A673 (cell line): Measurements from ENCODE around the gene FPR3.

ENCODE experiments used
- EZH2 ChIP-seq: fragments of 200-600 bp; sonication (generic); IDR thresholded peaks from 2 replicates; pipeline ENCODE4 v1.6.1; 2017; ENCODE audit warnings: borderline replicate concordance, low read depth, mild to moderate bottlenecking, mixed read lengths, antibody characterized with exemption, low read length; ENCODE audit not compliant: poor library complexity, severe bottlenecking
- TF ChIP-seq, protein P1 (sequence below): fragments of 300-800, 200-600 bp; sonication (generic); conservative IDR thresholded peaks from 2 replicates; pipeline ENCODE4 v1.5.1; 2017; ENCODE audit warnings: low read depth, mild to moderate bottlenecking, antibody characterized with exemption, low read length, moderate library complexity, mixed read lengths

DNA sequence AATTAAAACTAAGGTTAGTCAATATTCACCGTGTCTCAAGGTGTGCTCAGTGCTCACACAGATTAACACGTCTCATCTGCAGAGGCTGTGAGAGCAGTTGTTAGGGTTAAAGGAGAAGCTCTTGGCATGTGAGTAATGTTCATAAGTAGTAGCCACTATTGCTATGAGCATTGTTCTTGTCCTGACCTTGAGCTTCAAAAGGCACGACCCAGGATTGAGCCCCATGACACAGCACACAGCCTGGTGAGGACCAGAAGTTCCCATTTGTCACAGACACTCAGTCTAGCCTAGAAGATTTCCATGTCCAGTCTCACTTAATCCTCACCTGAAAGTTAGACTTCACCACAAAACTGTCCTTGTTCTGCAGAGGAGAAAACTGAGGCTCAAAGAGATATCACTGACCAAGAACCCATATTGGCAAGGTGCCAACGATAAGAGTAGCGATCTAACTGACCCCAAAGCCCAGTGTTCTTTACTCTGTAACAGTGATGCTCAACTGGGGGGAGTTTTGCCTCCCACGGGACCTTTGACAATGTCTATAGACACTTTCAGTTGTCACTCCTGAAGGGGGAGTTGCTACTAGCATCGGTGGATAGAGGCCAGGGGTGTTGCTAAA is 26.0 kb downstream of the FPR3 start:
- TF ChIP-seq EZH2 = no peak
- TF ChIP-seq, protein P1, sequence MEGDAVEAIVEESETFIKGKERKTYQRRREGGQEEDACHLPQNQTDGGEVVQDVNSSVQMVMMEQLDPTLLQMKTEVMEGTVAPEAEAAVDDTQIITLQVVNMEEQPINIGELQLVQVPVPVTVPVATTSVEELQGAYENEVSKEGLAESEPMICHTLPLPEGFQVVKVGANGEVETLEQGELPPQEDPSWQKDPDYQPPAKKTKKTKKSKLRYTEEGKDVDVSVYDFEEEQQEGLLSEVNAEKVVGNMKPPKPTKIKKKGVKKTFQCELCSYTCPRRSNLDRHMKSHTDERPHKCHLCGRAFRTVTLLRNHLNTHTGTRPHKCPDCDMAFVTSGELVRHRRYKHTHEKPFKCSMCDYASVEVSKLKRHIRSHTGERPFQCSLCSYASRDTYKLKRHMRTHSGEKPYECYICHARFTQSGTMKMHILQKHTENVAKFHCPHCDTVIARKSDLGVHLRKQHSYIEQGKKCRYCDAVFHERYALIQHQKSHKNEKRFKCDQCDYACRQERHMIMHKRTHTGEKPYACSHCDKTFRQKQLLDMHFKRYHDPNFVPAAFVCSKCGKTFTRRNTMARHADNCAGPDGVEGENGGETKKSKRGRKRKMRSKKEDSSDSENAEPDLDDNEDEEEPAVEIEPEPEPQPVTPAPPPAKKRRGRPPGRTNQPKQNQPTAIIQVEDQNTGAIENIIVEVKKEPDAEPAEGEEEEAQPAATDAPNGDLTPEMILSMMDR = no peak
